ENCODE measurements around the gene ODF2.
"Not testable (repeated sequence)": the region's sequence is repeated elsewhere in the genome, so short reads cannot be mapped to it uniquely, and the experiment has no call there.

The ODF2 gene

DNA sequence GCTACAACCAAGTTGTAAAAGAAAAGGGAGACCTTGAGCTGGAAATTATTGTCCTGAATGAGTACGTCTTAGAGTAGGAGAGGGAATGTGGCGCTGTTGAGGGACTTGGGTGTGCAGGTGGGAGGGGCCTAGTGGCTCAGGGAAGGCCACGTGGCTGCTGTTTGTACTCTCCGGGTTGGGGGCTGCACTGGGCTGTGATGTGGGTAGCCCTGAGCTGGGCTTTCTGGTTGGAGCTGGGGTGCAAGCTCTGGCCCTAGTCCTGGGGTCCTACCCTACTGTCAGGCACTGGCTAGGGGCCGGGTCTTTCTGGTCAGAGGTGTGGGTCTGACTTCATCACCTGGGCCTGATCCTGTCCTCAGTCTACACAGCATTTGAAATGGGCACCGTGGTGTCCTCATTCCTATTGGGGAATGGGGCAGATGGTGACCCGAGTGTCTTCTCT lies 29.6 kb downstream of the ODF2 start:
- no peak for DNase-seq

GRCh38 chr9:128486201-128486600 lies 30.4 kb downstream of the ODF2 start:
- no peak for DNase-seq

DNA sequence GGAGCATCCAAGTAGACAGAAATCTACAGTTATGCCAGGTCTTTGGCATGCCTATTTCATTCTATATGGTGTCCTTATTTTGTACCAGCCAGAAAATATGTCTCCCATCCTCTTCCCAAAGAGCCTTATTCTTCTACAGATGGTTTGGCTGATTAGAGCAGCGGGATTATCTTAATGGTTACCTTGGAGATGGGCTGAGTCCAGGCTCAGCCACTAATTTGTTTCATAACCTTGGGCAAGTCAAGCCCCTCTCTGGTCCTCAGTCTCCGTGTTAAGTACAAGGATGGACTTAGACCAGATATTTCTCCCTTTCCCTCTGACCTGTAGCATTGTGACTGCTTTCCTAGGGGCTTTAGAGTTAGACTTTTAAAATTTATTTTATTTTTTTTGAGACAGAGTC lies 37.6 kb downstream of the ODF2 start:
- no peak for DNase-seq

DNA sequence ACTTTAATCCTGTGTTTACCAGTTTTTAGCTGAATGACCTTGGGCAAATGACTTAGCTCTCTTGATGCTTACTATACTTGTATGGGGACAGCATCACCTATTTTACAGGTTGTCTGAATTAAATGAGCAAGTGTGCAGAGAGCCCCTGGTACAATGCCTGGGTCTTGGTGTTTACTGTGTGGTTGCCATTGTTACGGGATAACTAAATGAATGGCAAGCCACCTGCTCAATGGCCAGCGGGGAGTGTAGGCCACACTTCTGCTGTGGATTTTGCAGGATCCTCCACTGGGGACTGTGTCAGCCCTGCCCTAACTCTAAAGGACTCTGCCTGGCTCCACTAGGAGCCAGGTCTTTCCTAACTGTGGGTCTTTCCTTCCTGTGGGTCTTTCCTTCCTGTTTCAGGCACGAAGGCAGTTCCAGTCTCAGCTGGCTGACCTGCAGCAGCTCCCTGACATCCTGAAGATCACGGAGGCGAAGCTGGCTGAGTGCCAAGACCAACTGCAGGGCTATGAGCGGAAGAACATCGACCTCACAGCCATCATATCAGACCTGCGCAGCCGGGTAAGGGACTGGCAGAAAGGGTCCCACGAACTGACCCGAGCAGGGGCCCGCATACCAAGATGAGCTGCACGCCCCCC lies 38.4 kb downstream of the ODF2 start:
- DNase-seq: no peak

DNA sequence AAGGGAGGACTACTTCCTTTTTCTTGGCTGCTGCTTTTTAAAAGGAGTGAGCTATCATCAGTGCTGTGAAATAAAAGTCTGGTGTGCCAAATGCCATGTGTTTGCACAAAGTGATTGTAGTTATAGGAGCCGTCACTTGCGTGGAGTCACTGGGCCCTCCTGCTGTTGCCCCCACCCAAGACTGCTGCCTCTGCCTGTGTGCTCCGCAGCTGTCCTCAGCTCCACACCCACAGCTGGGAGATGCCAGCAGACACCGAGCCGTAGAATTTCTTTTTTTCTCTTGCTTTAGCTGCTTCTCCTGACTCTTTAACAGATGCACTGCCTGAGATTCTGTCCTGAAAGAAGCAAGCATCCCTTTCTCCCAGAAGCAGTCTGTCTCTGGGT lies 38.9 kb downstream of the ODF2 start:
- no peak for DNase-seq

- DNase-seq: no peak
Observed at GRCh38 chr9:128495296-128495695, 39.5 kb downstream of the ODF2 start.

- no peak for DNase-seq
Observed at GRCh38 chr9:128495804-128496417, 40.1 kb downstream of the ODF2 start.

- no peak for DNase-seq
Observed at GRCh38 chr9:128497824-128498610, 42.2 kb downstream of the ODF2 start.

- no peak for DNase-seq
Observed at GRCh38 chr9:128498911-128499310, 43.1 kb downstream of the ODF2 start.

GRCh38 chr9:128499920-128500319 lies 44.1 kb downstream of the ODF2 start:
- no peak for DNase-seq

DNA sequence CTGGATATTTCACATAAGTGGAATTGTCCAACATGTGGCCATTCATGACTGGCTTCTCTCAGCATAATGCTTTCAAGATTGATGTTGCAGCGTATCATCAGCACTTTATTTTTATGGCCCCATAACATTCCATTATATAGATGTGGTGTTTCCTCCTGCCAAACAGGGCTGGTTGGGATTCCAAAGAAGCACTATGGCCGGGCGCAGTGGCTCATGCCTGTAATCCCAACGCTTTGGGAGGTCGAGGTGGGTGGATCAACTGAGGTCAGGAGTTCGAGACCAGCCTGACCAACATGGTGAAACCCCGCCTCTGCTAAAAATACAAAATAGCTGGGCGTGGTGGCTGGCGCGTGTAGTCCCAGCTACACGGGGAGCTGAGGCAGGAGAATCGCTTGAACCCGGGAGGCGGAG lies 47.6 kb downstream of the ODF2 start:
- not testable (repeated sequence) for DNase-seq

GRCh38 chr9:128503870-128504269 lies 48.1 kb downstream of the ODF2 start:
- no peak for DNase-seq

DNA sequence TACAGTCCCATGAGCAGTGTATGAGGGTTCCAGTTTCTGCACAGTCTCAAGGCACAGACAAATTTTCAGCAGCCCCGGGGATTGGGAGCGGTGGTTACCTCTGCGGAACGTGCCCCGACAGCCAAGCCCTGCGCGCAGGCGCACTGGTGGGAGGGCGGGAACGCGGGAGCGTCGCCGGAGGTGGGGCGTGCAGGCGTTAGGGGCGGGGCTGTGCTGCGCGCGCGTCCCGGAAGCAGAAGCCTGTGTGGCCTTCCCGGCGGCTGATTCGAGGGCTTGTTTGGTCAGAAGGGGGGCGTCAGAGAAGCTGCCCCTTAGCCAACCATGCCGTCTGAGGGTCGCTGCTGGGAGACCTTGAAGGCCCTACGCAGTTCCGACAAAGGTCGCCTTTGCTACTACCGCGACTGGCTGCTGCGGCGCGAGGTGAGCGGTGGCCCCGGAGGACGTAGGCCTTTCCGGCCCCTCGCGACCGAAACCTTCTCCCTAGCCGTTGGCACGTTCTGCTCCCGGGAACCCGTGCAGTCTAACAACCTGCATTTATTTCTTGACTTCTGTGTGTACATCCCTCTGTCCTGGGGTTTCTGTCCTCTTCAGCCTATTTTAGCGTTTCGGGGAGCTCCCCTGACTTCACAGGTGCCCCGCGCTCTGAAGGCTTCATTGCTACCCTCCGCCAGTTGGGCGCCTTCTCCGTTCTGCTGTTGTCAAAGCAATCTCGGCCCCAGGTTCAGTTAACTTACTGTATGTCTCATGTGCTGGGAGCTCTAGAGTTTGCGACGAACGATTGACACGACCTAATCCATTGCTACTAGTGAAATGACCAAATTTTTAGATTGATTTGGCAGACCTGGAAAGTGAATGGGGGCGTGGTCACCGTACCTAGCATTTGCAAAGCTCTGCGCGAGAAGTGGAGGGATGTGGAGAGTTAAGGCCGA lies 48.9 kb downstream of the ODF2 start, which contains the start of gene GLE1:
TSS of gene GLE1 (plus strand) at position 235 of the 929 bp plus-strand sequence. CDS start at position 322, 87 bp downstream.
- peak; percentile 83 for DNase-seq

- DNase-seq: no peak
Observed at GRCh38 chr9:128505414-128505765, 49.6 kb downstream of the ODF2 start.

- DNase-seq: not testable (repeated sequence)
Observed at GRCh38 chr9:128505906-128506305, 50.1 kb downstream of the ODF2 start.

DNA sequence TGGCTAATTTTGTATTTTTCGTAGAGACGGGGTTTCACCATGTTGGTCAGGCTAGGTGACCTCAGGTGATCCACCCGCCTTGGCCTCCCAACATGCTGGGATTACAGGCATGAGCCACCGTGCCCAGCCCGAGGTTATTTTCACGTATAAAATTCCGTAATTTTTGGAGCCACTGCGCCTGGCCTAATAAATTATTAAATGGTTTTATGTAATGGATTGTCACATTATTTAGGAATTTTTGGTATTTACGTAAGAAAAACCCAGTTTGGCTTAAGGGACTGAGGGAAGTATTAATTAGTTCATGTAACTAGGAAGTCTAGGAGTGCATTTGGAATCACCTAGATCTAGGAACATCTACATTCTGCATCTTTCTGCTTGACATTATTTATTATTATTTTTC lies 57.0 kb downstream of the ODF2 start:
- DNase-seq: no peak

DNA sequence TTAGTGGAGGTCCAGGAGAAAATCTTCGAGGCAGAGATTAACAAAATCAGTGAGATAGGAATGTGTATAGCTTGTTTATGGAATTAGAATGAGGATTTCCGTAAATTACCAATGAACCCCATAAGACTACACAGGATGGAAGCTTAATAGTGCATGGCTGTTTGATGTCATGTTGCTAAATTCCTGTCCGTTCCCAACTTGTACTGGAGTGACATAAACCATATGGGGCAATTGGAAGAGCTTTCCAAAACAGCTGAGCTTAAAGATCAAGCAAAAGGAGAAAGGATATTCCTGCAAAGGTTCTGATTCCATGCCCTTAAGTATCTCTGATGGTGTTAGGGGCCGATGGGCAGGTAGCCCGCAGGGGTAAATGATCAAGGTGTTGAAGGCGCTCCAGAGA lies 66.2 kb downstream of the ODF2 start:
- no peak for DNase-seq

DNA sequence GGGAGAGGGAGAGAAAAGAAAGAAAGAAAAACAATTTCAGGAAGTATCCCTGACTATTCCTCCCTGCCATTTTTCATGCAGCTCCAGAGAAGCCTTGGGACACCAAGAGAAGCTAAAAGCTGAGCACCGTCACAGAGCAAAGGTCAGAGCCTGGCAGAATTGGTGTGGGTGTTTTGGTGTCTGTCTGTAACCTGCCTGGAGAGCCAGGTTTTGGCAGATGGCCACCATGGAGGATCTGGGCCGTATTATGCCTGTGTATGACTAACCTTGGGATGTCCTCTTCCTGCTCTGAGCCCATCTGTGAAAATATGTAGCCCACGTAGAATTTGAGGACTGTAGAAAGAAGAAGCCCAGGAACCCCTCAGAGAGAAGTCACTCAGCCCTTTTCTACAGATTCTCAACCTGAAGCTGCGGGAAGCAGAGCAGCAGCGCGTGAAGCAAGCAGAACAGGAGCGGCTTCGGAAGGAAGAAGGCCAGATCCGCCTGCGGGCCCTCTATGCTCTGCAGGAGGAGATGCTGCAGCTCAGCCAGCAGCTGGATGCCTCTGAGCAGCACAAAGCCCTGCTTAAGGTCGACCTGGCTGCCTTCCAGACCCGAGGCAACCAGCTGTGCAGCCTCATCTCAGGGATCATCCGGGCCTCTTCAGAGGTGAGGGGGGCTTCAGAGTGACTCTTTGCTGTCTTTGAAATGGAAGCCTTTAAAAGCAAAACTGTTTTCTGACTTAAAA lies 67.6 kb downstream of the ODF2 start:
- no peak for DNase-seq

GRCh38 chr9:128526720-128527119 lies 70.9 kb downstream of the ODF2 start:
- no peak for DNase-seq

DNA sequence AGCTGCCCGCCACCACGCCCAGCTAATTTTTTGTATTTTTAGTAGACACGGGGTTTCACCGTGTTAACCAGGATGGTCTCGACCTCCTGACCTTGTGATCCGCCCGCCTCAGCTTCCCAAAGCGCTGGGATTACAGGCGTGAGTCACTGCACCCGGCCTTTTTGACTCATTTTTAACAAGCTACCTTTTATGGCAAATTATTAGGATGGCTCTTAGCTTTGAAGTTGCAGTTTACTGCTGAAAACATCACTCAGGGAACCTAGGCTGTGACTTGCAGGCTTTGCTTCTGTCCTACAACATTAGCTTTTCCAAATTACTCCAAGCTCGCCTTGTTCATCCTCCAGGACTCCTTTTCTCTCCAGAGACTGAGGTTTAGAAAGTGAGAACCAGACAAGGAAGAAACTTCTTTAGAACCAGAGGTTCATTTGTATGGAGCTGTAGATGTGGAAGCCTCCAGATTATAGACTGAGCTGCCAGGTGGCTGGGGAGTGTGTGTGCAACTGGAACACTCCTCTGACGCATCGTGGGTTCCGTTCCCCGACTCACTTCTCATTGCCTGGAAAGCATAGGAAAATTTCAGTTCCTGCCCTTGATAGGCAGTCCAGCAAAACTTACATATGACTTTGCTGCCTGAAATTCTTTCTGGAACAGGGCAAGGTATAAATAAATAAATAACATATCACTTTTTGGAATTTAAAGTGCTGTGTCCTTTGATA lies 72.8 kb downstream of the ODF2 start:
- DNase-seq: no peak

DNA sequence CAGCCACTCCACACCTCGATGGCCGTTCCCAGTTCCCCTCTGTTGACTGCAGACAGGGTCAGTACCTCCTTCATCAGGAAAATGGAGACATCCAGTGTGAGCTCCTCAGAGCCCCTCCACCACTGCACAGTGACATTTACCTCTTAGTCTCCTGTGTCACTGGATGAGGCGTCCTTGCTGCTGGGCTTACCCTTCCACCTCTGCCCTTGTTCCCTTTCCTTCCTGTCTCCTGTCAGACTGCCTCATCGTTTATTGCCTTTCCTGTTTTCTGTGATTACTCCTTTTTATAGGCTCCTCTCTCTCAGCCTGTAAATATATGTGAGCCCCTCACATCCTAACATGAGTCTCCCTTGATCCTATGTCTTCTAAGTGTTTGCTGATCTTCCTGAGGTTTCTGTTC lies 73.4 kb downstream of the ODF2 start:
- DNase-seq: no peak

- no peak for DNase-seq
Observed at GRCh38 chr9:128532581-128532980, 76.8 kb downstream of the ODF2 start.
